HL-60 (cell line): ENCODE results near the gene ACACA.

Experiments used
- DNase-seq, 2 experiments: peaks; one replicate each; pipeline ENCODE4 v3.0.0-alpha.2; 2010 to 2020; ENCODE audit warnings: low read depth in 1 of 2, low spot score in 1 of 2
- H3K27ac ChIP-seq: fragments of 250-450 bp; sonication (Bioruptor Pico); replicated peaks from 2 replicates; pipeline ENCODE4 v1.5.1; 2020; ENCODE audit warnings: mild to moderate bottlenecking, moderate library complexity
- H3K27me3 ChIP-seq: fragments of 250-450 bp; sonication (Bioruptor Pico); 2 replicates; pipeline ENCODE4 v1.5.1; 2021; ENCODE audit warnings: mild to moderate bottlenecking, moderate library complexity; ENCODE audit not compliant: insufficient read depth, poor library complexity, severe bottlenecking
- H3K4me3 ChIP-seq: replicated peaks from 2 replicates; pipeline ENCODE4 v1.5.1; 2011; ENCODE audit warnings: mild to moderate bottlenecking, control low read depth, low read length; ENCODE audit not compliant: insufficient read depth
- CTCF ChIP-seq: IDR thresholded peaks from one replicate; pipeline ENCODE4 v1.5.1; 2011; ENCODE audit warnings: low read length, control low read depth, inconsistent platforms; ENCODE audit not compliant: insufficient read depth
- GABPA ChIP-seq: IDR thresholded peaks from 2 replicates; pipeline ENCODE4 v1.6.1; 2012; ENCODE audit warnings: low read depth
- POLR2AphosphoS5 ChIP-seq: IDR thresholded peaks from 2 replicates; pipeline ENCODE4 v1.6.1; 2012; ENCODE audit warnings: low read depth
- SPI1 ChIP-seq: IDR thresholded peaks from 2 replicates; pipeline ENCODE4 v1.6.1; 2012; ENCODE audit warnings: low read depth, mild to moderate bottlenecking, borderline replicate concordance
- TF ChIP-seq, protein P1 (sequence below): IDR thresholded peaks from 2 replicates; pipeline ENCODE4 v1.6.1; 2012; ENCODE audit warnings: low read depth; ENCODE audit not compliant: insufficient replicate concordance

Gene ACACA

GRCh38 chr17:37174205-37174604 is 232.4 kb downstream of the ACACA start:
- no peak overlapping the region for H3K27ac ChIP-seq
- no peak overlapping the region for H3K4me3 ChIP-seq
- H3K27me3 ChIP-seq, result no peaks in the 10 kb centered on the region
- no peak for DNase-seq
- TF ChIP-seq POLR2AphosphoS5 (no peak), CTCF (no peak), GABPA (no peak), SPI1 (no peak)
- TF ChIP-seq, protein P1, sequence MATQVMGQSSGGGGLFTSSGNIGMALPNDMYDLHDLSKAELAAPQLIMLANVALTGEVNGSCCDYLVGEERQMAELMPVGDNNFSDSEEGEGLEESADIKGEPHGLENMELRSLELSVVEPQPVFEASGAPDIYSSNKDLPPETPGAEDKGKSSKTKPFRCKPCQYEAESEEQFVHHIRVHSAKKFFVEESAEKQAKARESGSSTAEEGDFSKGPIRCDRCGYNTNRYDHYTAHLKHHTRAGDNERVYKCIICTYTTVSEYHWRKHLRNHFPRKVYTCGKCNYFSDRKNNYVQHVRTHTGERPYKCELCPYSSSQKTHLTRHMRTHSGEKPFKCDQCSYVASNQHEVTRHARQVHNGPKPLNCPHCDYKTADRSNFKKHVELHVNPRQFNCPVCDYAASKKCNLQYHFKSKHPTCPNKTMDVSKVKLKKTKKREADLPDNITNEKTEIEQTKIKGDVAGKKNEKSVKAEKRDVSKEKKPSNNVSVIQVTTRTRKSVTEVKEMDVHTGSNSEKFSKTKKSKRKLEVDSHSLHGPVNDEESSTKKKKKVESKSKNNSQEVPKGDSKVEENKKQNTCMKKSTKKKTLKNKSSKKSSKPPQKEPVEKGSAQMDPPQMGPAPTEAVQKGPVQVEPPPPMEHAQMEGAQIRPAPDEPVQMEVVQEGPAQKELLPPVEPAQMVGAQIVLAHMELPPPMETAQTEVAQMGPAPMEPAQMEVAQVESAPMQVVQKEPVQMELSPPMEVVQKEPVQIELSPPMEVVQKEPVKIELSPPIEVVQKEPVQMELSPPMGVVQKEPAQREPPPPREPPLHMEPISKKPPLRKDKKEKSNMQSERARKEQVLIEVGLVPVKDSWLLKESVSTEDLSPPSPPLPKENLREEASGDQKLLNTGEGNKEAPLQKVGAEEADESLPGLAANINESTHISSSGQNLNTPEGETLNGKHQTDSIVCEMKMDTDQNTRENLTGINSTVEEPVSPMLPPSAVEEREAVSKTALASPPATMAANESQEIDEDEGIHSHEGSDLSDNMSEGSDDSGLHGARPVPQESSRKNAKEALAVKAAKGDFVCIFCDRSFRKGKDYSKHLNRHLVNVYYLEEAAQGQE, result no peak

DNA sequence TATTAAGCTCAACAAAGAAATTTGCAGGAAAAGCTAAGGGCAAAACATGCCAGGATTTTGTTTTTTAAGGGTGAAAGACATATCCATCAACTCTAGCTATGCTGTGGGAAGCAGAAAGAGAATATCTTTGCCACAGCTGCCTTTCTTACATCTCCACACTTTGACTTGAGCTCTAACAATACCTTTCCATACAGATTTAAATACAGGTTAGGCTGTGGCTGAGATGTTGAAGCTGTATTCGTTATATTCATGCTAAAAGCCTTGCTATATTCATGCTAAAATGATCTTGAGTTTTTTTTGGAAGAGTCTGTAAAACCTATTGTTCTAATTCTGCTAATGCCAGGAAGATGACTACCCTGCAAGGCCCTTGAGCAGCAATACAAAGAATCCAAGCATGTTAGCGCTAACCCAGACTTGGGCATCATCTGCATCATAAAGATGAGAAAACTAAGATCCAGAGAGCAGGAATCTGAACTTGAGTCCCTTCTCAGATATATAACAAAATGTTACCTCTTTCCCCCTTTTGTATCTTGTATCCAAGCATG is 235.7 kb downstream of the ACACA start:
- DNase-seq, result no peak
- TF ChIP-seq POLR2AphosphoS5 (no peak), GABPA (no peak), CTCF (no peak), SPI1 (no peak)
- TF ChIP-seq, protein P1, result no peak
- Histone ChIP-seq H3K27ac (no peak overlapping the region), H3K4me3 (no peak overlapping the region), H3K27me3 (no peaks in the 10 kb centered on the region)

DNA sequence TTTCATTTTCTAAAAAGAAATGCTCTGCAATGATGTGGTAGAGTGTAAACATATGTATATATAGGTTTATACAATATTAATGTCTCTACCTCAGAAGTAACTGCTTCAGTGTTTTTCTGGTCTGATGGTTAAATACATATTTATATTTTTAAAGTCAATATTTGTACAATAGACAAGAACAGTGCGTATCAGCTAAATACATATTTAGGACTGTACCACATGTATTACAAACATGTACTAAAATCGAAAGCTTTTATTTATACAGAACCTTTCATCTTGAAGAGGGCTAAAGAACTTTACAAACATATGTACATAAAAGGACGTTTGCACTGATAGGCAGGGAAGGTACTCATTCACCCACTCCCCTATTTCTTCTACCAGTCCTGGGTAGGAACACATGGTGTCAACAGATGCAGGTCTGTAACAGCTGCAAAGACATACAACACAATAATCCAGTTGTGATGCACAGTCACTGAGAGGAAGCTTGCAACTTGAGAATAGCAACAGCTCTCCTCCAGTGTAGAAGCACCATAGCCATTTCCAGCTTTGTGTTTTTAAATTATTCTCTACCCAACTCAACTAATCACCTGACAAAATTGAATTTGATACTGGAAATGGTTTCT is 237.8 kb downstream of the ACACA start:
- Histone ChIP-seq H3K27me3 (no peaks in the 10 kb centered on the region), H3K27ac (no peak overlapping the region), H3K4me3 (no peak overlapping the region)
- DNase-seq, result no peak
- TF ChIP-seq GABPA (no peak), SPI1 (no peak), POLR2AphosphoS5 (no peak), CTCF (no peak)
- TF ChIP-seq, protein P1, result no peak
